Epithelial cell of proximal tubule (primary cell): ENCODE measurements around the gene CD99L2. TPM values are rescaled to one million over a fixed set of nuclear protein-coding genes. Genes with fewer than 3 reads are reported as not detected.

Experiments
- DNase-seq: peaks from one replicate; pipeline ENCODE4 v3.0.0-alpha.2; 2011; ENCODE audit warnings: low read depth
- H3K4me3 ChIP-seq: 2 replicates; pipeline ENCODE4 v1.5.1; 2011; ENCODE audit warnings: low read depth, mild to moderate bottlenecking, low read length
- total RNA-seq: library from RNA; depleted of rRNA; stranded (reverse); fragments of >200 nt; gene quantifications from 2 replicates; pipeline ENCODE4 v1.2.3, GENCODE V29; 2015
- TF ChIP-seq, protein P1 (sequence below): conservative IDR thresholded peaks from 2 replicates; pipeline ENCODE4 v1.5.1; 2012; ENCODE audit warnings: low read depth, mild to moderate bottlenecking, low read length

CD99L2 gene
- total RNA-seq, 1 donor from 2014 or later: 32.5 TPM

DNA sequence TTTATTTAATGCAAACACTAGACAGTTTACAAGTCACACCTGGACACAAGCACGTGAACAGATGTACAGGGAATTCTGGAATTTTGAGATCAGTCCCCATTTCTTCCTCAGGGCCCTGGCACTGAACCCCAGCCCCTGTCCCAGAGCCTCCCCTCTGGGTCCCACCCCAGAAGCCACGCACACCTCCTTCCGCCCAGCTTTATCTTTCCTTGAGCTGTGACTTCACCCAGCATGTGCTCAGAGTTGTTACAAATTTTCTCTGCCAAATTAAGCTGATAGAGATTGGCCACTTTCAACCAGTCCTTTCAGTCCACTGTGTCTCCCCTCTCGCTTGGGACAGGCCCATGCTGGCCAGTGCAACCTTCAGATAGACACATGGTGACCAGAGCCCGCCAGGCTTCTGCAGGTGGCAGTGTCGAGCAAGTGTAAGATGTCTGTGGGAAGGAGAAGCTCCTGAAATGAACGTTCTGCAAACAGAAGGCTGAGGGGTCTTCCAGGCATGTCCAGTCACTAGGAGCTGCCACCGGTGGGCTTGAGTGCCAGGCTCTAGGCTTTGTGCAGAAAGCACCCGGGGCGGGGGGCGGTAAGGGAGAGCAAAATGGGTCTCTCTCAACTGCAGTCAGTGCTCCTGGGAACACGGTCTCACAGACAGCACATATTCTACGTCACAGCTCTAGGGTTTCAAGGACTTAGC is 132.0 kb downstream of the CD99L2 start:
- no peak for DNase-seq
- TF ChIP-seq, protein P1, sequence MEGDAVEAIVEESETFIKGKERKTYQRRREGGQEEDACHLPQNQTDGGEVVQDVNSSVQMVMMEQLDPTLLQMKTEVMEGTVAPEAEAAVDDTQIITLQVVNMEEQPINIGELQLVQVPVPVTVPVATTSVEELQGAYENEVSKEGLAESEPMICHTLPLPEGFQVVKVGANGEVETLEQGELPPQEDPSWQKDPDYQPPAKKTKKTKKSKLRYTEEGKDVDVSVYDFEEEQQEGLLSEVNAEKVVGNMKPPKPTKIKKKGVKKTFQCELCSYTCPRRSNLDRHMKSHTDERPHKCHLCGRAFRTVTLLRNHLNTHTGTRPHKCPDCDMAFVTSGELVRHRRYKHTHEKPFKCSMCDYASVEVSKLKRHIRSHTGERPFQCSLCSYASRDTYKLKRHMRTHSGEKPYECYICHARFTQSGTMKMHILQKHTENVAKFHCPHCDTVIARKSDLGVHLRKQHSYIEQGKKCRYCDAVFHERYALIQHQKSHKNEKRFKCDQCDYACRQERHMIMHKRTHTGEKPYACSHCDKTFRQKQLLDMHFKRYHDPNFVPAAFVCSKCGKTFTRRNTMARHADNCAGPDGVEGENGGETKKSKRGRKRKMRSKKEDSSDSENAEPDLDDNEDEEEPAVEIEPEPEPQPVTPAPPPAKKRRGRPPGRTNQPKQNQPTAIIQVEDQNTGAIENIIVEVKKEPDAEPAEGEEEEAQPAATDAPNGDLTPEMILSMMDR: no peak
- H3K4me3 ChIP-seq: no peak overlapping the region

DNA sequence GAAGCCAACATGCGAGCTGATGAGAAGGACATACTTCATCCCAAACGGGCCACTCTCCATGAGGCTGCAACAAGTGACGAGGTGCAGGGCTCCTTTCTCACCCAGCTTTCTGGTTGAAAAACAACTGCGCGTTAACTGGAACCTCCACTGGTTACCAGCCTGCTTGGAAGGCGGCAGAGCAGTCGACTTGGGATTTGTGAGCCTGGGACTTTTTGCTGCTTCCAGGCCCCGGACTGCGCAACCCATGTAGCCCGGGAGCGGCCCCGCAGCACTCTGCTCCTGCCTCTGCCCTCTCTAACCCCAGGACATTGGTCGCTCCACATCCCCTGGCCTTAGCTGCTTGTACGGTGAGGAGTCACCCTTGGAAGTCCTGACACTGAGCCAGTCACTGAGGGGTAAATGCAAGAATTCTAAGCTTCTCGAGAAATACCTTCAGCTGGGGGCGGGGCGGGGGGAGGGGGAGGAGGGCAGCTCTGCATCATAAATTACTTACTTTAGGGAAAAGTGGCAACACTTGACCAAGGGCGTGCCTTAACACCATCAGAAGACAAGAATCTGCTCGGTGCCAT is 132.6 kb downstream of the CD99L2 start:
- TF ChIP-seq, protein P1: no peak
- no peak for DNase-seq
- H3K4me3 ChIP-seq: no peak overlapping the region

DNA sequence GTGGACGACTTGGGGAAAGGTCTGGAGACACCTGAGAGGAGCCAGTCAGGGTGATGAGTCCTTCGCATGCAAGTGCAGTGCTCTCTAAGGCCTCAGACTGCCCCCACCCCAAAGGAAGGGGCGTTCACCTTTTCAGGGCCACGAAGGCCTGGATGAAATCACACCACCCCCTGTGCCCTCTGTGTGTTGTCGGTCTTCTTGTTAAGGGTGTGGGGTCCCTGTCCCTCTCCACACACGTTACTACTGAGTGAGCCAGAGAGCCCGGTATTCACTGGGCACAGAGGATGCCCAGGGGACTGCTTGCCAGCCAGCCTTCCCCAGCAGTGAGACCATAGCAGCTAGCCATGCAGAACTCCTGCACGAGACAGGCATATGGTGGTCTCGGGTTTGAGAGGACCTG is 133.2 kb downstream of the CD99L2 start:
- TF ChIP-seq, protein P1: no peak
- no peak for DNase-seq
- H3K4me3 ChIP-seq: no peak overlapping the region

DNA sequence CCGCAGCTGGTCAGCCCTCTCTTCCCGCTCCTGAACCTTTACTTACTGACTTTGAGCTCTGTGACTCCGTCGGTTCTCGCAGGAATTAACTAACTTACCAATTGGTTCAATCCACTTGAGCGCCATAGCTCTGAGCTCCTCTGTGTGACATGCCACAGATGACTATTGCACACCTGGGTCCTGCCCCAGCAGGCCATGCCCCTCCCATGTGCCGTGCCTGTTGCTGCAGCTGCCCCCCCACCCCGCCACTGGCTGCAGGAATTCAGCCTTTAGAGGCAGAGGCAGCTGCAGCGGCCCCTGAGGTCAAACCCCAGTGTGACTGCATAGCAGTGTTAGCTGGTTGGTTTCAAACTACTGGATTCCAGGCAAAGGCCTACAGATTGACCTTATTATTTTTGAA is 134.7 kb downstream of the CD99L2 start:
- H3K4me3 ChIP-seq: no peak overlapping the region
- TF ChIP-seq, protein P1: no peak
- no peak for DNase-seq

DNA sequence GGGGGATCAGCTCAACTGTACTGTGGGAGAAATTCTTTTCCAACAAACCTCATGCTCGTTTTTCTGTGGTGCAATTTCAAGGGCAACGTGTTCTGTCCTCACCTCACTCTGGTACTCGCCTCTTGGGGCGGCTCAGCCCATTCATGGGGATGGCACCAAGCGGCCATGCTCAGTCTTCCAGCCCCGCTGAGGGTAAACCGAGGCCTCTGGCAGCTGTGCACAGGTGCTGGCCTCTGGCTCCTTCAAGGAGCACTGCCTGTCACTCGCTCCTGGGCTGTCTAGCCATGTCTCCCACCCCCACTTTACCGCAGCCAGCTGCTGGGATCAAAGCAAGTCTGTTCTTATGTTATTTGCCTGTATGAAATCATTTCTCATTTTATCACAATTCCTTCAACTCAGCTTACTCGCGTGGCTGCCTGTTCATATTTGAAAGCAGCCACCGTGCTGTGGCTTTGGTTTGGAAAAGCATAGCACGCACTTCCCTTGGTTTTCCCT is 135.1 kb downstream of the CD99L2 start:
- TF ChIP-seq, protein P1: no peak

DNA sequence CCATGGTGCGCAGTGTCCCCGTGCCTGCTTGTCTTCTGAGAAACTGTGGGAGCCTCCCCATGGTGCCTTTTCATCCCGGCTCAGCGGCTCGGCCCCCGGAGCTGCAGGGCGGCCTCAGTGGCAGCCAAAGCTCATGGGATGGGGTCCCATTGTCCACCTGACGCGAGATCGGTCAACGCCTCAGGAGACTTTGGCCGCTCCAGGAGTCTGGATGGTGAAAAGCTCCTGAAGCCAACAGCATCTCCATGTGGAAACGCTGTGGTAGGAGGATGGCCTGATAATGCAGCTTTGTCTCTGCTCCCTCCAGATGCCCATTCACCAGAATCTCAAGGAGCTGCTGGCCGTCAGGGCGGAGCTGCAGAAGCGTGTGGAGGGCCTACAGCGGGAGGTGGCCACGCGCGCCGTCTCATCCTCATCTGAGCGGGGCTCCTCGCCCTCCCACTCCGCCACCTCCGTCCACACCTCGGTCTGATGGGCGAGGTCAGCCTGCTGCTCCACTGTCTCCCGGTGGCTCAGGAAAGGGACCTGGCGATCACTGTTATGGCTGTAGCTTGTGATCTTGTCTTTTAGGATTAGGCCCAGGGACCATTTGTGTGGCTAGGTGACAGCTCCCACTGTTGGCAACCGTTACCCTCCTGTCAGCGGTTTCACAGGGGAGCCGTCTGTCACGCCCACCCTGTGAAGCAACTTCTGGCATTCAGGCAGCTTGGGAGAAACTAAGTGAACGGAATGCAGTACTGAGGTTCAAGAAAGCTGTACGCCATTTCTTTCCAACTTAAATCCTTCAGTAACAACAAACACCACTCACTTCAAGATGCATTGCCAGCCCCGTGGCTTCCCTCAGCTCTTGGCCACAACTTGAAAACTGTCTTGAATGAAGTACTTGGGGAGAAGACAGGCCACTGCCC is 136.0 kb downstream of the CD99L2 start:
- TF ChIP-seq, protein P1: no peak
- no peak for DNase-seq
- no peak overlapping the region for H3K4me3 ChIP-seq

More for the DNA sequence above, 135.1 kb downstream of the CD99L2 start:
- no peak overlapping the region for H3K4me3 ChIP-seq
- DNase-seq: no peak
